GM23338 (cell line): ENCODE data around the gene POLR3E.

Experiments
- CTCF ChIP-seq, 2 experiments: fragments of 200-600 bp in 1 of 2; sonication (generic) in 1 of 2; conservative IDR thresholded peaks; 2 replicates each; pipeline versions ENCODE4 v1.5.1 to v1.6.1; 2016 to 2017; ENCODE audit warnings: antibody characterized with exemption in 2 of 2, low read depth in 2 of 2, mild to moderate bottlenecking in 2 of 2, moderate library complexity in 1 of 2
- EZH2 ChIP-seq: fragments of 200-600 bp; sonication (generic); IDR thresholded peaks from one replicate; pipeline ENCODE4 v1.8.0; 2017; ENCODE audit warnings: antibody characterized with exemption, mild to moderate bottlenecking, low read depth; ENCODE audit not compliant: unreplicated experiment
- EZH2phosphoT487 ChIP-seq: fragments of 200-600 bp; sonication (generic); IDR thresholded peaks from one replicate; pipeline ENCODE4 v1.8.1; 2018; ENCODE audit warnings: antibody characterized with exemption; ENCODE audit not compliant: unreplicated experiment

- TF ChIP-seq CTCF (conservative IDR thresholded peaks at IDR 0.05; ENCODE audit: low read depth in 2 of 2) (no peak), EZH2phosphoT487 (no peak), EZH2 (no peak)
Measured at GRCh38 chr16:22326369-22326652, 29.1 kb downstream of the POLR3E start.
